HG02970 (cell line): Measurements from ENCODE around the gene HPSE2.
A peak's percentile ranks its signal among the peaks of the same experiment; 100 is the strongest.

Experiments
- ATAC-seq: cut with Tn5 transposase; IDR thresholded peaks from one replicate; pipeline ENCODE4 v1.9.1; 2021; ENCODE audit warnings: mild to moderate bottlenecking, moderate library complexity, moderate number of reproducible peaks; ENCODE audit not compliant: unreplicated experiment, low FRiP score

The HPSE2 gene

DNA sequence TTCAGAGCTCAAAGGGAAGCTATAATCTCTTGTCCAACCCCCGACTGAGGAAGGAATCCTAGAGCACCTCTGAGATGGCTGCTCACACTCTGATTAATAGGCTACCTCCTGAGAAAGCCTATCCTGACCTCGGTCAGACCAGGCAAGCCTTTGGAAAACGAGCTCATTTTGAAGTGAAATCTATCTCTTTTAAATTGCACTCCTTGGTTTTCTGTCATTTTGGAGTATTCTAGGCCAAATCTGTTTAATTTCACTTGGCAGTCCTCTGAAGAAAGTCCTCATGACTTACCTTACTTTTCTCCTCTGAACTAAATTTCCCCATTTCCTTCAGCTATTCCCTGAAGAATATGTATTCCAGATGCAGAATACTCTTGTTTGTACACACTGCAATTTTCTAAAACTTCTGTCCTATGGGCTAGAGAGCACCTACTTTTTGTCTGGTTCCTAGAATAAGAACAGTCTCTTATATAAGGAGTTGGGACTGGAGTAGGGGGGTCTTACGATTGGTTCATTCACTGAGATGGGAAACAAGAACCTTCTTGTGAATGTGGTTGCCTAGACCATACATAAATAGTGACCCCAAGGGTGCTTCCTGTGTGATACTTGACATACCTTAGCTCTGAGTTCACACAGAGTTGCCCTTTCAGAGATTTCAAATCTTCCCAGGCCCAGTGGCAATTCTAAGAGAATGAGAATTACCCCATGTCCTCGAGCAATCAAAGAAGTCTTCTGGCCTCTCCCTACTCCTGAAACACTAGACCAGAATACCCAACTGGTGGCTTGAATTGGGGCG is 757.0 kb downstream of the HPSE2 start:
- no peak for ATAC-seq

DNA sequence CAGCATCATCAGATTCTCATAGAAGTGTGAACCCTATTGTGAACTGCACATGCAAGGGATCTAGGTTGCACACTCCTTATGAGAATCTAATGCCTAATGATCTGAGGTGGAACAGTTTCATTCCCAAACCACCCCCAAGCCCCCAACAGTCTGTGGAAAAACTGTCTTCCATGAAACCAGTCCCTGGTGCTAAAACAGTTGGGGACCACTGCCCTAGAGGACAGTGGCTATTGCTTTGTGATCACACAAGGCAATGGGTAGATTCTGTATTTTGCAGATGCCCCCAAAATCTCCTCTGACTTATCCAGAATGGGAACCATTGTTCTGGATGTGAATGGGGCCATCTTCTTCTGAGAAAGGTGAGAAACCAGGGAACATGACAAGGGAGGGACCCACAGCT is 757.8 kb downstream of the HPSE2 start:
- ATAC-seq: no peak

DNA sequence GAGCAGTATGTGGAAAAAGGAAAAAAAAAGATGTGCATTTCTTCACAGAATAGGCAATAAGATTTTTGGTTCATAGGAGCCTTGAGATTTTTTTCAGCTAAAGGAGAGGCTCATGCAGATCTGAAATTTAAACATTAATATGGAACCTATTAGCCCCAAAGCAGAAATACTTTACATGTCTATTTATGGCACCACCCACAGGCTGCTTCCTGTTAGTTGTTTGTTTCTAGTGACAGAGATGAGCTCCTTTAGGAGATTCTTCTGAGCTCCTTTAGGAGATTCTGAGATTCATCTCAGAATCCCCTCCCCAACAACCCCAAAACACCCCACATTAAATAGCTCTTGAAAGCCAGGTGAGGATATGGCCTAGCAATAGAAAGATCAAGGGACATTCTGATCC is 761.0 kb downstream of the HPSE2 start:
- no peak for ATAC-seq

DNA sequence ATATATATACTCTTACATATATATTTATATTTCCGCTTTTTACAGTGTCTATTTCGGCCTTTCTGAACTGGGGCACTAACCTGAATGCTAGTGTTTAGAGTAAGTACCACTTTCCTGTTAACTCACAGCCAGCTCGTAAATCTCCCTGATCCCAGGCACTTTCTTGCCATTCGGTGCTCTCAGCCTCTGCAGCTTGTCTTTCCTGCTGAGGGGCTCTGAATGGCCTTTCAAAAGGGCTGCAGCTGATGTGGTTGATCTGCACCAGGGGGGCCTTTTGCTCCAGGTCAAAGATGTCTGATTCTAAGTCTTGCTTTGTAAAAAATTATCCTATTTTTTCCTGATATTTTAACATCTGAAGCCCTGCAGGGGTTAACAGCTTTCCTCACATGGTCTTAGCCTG is 763.5 kb downstream of the HPSE2 start:
- ATAC-seq: no peak

DNA sequence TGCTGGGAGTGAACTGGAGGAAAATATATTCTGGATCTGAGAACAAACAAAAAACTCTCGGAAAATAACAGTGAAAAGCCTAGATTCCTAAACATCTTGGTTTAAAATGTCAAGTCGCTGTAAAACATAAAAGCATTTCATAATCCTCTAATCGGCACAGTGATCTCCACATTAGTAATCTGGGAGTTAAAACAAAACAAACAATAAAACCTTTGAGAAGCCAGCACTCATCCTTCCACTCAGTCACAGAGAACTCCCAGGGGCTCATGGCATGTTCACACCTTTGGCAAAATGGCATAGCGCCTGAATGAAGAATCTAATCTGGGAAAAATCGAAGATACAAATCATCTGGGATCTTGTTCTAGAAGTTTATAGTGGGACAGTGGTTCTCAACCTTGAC is 764.8 kb downstream of the HPSE2 start:
- ATAC-seq: no peak

DNA sequence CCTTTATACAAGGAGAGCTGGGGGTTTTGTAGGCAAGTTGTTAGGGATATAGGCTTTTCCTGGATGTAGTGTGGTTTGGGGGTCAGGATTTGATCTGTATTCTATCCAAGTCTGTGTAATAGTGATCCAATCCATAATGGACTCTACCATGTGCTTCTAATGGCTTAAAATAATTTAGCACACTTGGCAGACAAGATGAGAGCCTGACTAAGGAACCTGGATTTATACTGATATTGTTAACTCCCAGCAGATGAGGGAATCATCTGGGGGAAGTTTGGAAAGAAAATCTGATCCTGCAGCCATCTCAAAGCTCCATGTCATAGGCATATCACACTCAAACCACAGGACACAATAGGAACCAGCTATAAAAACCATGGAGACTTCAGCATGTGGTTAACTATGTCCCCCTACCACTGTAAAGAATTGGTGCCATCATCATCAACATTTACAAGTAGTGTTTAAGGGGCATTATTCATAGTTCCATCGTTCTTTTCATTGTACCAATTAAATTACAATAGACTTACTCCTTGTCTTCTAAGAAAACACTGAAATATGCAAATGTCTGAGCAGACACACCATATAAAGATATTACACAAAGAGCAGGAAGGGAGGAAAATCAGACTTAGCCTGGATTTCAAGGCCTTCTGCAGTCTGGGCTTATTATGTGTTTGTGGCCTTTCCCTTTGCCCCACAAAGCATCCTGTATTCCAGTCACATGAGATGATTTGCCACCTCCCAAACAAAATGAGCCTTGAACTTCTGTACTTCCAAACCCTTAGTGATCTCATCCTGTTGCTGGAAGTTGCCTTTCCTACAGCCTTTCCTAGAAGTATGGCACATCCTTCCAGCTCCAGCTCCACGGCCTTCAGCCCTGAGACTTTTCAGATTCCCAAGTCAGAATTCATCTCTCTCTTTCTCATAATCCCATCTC is 766.4 kb downstream of the HPSE2 start:
- no peak for ATAC-seq

DNA sequence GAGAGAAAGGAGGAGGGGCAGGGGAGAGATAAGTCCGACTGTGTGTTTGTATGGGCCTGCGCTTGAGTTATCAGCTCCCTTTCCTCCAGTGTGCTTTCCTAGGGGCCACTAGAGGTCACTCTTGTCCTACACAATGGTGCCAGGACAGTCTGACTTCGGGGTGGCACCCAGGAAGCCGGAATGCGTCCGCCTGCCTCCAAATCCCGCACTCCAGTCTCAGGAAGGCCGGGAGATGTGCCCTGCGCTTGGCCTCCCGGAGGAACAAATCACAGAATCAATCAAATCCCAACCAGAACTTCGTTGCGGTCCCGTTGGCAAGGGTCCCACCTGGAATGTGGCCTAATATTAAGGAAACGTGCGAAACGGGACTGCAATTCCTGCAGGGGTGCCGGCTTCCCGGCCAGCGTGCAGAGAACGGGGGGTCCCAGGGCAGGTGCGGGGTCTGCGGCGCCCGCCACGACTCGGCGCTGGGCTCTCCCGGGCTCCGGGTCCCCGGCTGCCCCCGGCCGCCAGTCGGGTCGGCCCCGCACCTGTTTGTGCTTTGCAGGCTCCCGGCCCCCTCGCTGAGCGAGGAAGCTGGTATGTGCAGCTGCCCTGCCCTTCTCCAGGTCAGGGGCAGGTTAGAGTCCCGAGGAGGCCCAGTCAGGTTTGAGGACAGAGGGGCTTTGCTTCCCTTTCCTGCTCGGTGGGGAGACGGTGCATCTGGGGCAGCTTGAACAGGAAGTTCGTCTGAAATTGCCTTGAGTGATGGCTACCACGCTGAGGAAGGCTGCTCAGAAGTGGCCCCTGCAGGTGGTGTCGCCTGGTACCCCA is 767.9 kb downstream of the HPSE2 start:
- peak; percentile 77 for ATAC-seq

DNA sequence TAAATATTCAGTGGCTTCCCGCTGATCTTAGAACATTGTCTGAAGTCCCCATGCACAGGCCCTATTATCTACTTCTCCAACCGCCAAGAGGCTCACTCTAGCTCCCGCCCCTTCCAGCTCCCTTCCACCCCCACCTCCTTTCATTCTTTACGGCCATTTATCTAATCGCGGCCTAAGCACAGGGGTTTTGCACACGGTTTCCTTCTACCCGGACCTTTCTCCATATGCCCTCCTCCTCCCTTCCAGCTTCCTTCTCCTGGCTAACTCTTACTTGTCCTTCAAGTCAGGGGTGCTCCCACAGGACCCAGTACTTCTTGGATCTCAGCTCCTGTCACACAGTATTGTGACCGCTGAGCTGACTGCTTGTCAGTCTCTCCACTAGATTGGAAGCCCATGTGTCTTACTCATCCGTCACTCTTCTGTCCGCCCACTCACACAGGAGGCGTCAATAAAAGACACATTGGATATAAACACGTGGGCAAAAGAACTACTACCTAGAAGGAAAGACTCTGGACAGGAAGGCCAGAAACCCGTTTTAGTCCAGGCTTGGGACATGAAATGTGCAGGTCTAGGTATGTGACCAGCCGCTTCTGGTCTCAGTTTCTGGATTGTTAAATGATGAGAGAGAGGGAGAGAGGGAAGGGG is 768.7 kb downstream of the HPSE2 start:
- no peak for ATAC-seq

DNA sequence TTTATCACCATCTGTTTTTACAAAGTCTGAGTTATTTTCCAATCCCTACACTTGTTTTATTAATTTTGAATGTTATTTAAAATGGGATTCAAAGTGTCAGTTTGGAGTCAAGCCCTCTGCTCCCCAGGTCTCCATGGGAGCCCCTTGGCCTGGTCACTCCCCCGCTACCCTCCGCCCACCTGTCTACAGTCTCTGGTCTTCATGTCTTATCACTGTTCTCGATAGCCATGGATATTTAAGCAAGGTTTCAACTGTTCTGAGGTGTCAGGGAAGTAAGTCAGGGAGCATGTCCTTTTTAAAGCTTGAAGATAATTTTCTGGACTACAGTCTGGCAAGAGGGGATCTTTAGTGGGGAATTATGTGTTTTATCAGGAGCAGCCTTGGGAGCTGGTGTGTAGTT is 769.8 kb downstream of the HPSE2 start:
- ATAC-seq: no peak

DNA sequence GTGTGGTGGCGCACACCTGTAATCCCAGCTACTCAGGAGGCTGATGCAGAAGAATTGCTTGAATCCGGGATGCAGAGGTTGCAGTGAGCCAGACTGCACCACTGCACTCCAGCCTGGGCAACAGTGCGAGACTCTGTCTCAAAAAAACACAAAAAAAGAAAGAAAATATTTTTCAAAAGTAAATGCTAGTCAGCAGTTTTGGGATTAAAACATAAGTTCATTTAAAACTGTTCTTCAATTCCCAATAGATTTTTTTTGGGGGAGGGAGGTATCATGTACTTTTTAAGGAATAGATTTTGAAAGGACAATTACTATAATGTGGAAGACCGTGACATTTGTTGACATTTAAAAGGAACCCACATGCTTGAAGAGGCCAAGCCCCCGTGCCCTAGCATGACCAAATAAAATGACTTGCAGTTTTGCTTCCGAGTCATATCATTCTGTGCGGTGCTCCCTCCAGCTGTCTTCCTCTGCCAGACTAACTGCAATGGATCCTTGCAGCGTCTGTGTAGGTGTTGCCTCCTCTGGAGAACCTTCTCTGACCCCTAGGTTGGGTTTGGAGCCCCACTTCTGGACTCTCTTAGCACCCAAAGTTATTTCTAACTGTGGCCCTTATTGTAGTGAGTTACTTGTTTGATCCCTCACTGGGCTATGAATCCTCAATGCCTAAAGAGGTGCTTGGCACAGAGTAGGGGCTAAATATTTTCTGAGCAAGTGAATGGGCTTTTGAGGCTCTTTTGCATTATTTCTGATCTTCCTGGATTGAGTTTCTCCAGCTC is 771.5 kb downstream of the HPSE2 start:
- ATAC-seq: no peak

DNA sequence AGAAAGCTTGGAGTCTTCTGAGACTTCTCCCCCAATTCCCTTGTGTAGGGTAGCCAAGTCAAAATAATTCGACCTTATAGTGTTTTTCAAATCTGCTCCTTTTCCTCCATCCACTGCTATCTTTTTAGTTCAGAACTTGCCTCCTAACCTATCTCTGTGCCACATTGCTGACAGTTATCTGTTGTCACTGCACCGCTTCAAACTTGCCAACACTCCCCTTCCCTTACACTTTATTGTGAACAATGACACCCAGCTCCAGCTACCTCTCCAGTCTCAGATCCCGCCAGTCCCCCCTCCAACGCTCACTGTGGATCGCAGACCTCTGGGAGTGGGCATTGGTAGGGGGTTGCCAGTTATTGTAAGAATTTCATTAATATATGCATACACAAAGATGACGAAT is 772.6 kb downstream of the HPSE2 start:
- no peak for ATAC-seq

DNA sequence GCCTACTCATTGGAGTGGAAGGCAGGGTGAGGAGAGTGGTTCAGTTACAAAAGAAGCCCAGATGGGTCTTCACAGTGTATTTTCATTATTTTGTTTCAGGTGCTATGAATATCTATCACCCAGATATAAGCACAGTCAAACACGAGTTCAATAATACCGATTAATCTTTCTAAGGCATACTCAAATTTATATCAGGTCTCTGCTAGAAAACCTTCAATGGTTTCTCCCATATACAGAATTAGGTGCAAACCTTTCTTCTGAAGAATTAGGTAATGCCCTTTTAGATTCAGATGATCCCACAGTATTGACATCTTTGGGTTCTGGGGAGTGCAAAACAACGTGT is 774.2 kb downstream of the HPSE2 start:
- ATAC-seq: no peak

DNA sequence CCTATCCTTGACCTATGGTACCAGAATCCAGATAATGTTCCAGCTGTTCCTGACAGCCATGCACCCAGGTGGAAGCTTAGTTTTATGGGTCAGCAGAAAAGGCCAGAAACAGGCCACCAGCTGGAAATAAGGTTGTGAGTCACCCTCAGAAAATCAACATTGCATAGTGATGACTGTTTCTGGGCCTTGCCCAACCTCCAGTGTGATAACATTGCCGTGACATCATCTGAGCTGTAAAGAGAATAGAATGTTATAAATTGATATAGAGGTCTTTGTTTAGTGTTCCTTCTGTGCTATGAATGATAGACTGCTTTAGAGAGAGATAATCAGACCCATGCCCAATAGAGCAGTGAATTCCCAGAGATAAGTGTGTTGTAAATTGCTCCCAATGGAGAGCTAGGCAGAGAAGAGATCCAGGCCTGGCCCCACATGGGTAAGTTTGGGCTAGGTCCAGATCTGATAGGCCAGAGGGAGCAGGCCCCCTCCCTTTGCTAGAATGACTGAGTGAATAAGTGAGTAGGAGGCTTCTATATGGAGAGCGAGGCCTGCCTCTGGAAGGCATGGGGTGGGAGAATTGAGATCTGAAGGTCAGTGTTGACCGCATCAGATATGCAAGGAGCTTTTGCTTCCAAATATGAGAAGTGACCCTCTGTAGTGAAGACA is 774.7 kb downstream of the HPSE2 start:
- ATAC-seq: no peak

DNA sequence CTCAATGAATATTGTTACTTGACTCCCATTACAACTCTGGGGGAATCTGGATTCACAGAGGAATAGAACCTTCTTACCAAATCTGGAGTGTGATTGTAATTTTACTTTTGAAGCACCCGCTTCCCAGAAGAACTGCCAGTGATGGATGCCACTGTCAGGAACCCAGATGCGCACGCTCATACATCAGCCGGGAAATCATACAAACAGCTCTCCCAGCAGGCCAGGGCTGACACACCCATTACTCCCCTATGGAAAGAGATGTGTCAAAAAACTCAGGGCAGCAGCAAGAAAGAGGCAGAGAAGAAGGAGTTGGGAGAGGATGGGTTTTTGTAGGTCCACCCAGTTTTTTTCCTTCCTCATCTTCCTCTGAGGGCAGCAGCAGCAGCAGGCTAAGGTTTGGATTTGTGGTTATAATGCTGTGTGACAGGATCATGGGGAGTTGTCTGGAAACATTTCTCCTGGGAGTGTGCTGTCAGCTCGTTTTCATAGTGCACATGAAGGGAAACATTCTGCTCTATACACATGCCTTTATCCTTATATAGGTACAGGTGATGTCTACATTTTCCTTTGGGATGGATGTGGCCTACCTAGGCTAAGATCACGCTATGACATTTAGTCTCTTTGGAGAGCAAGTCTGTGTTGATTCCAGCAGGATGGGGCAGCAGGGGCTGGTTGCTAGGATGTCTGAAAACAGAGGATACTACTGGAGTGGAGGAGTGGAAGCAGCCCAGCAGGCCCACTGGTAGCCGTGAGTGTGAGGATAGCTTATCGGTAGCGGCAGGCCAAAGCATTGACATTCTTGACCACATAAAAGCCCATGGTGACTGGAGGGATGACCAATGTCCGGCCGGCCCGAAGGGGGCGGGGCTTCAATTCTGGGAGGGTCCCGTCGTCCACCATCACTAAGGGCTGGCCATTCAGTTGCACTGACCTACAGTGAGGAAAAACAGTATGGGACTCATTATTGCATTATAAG is 776.6 kb downstream of the HPSE2 start:
- no peak for ATAC-seq

DNA sequence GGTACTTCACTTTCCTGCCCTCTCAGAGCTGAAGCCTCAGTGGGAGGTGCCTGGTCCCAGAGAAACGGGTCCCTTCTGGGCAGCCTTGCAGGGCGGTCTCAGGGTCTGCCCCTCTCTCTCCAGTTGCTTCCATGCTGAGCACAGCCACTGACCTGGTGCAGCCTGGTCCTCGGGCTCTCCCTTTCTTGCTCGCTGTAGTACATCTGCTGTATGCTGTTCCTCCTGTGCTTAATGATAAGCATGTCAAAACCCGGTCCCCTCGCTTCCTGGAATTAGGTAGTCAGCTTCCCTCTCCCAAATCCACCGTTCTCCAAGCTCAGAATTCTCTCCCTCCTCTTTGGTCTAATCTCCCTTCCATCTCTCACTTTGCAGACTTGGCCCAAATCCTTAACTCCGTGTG is 777.9 kb downstream of the HPSE2 start:
- no peak for ATAC-seq

DNA sequence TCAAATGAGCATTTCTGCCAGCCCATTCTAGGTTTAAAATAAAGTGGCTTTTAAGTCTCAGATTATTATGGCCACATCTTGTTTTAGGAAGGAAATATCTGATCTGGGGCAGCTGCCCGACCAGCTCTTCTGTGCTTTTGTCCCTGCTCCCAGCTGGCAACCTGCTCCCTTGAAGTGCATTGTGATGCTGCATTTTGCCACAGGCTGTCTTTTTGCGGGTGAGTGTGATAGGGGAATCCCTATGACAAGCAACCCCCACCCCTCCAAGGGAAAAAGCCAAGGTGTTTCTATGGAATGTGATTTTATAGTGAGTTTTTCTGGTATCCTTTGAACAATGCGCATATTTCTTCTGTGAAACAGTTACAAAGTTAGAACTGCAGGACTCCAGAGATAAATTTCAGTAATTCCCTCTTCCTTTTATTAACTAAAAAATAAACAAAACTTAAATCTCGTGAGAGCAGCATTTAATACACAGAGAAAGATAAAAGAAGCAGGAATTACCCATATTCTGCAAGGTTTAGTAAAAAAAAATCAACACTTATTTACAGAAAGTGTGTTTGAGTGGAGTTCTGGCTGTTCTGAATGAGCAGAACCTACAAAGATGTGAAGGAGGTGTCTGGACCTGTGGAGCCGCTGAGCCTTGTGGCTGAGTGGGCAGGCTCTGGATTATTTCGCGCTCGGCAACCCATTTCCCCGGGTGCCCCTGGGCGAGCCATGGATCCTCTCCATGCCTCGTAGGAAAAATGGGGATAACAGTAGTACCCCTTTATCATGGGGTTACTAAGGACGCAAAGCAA is 778.8 kb downstream of the HPSE2 start:
- no peak for ATAC-seq

DNA sequence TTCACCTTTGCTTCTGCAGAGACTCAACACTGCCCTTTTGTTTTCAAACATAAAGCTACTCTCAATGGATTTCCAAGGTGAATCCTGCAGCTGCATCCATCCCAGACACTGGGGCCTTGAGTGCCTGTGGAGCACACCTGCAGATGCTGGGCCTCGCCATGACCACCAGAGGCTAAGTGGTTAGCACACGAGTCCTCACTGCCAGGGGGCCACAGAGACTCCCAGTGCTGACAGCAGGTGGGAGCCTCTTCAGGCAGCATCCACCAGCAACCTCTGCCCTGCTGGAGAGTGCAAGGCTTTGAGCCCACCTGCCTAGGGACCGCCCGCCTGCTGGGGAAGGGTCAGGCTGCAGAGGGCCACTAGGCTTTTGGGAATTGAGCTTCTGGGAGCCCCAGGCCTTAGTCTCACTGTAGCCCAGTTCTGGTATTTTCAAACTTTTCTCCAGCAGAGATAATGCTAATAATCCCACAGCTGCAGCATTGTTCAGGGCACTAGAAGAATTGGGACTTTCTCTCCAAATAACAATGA is 779.5 kb downstream of the HPSE2 start:
- ATAC-seq: no peak
